Fibroblast of pulmonary artery (primary cell): Measurements from ENCODE around the gene NR2F1-AS1.
A peak's percentile ranks its signal among the peaks of the same experiment; 100 is the strongest.
"Not testable (repeated sequence)": the region's sequence is repeated elsewhere in the genome, so short reads cannot be mapped to it uniquely, and the experiment has no call there.

Source experiments
- DNase-seq: peaks from one replicate; pipeline ENCODE4 v3.0.0-alpha.2; 2010; ENCODE audit warnings: low read depth
- H3K4me3 ChIP-seq: replicated peaks from 2 replicates; pipeline ENCODE4 v1.5.1; 2011; ENCODE audit warnings: low read depth, mild to moderate bottlenecking, control low read depth, low read length, moderate library complexity
- TF ChIP-seq, protein P1 (sequence below): IDR thresholded peaks from 2 replicates; pipeline ENCODE4 v1.5.1; 2011; ENCODE audit warnings: mild to moderate bottlenecking, control low read depth, low read length, inconsistent platforms; ENCODE audit errors: missing control alignments

The NR2F1-AS1 gene

DNA sequence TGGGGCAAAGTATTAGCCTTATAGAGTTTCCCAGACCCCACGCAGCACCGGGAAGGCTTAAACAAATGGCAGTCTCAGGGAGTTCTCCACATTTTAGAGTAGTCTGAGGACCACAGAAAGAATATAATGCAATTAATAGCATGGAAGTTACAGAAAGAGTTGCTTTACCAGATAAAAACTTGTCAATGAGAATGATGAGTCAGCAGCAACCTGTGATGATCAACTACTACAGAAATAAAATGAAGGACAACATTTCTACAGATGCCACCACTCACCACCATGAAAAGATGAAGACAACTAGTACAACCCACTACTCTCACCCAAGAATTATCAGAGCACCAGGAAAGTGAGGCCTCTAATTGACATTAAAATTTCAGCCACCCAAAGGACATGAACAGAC, 120.7 kb downstream of the NR2F1-AS1 start:
- TF ChIP-seq, protein P1, sequence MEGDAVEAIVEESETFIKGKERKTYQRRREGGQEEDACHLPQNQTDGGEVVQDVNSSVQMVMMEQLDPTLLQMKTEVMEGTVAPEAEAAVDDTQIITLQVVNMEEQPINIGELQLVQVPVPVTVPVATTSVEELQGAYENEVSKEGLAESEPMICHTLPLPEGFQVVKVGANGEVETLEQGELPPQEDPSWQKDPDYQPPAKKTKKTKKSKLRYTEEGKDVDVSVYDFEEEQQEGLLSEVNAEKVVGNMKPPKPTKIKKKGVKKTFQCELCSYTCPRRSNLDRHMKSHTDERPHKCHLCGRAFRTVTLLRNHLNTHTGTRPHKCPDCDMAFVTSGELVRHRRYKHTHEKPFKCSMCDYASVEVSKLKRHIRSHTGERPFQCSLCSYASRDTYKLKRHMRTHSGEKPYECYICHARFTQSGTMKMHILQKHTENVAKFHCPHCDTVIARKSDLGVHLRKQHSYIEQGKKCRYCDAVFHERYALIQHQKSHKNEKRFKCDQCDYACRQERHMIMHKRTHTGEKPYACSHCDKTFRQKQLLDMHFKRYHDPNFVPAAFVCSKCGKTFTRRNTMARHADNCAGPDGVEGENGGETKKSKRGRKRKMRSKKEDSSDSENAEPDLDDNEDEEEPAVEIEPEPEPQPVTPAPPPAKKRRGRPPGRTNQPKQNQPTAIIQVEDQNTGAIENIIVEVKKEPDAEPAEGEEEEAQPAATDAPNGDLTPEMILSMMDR = no peak
- no peak for DNase-seq

GRCh38 chr5:93456796-93457195, 124.2 kb downstream of the NR2F1-AS1 start:
- DNase-seq, H3K4me3 ChIP-seq: not testable (repeated sequence)

More for the DNA sequence above, 120.7 kb downstream of the NR2F1-AS1 start:
- H3K4me3 ChIP-seq = no peak overlapping the region

GRCh38 chr5:93454896-93455295, 126.1 kb downstream of the NR2F1-AS1 start:
- no peak for DNase-seq
- no peak overlapping the region for H3K4me3 ChIP-seq
- TF ChIP-seq, protein P1 = no peak

DNA sequence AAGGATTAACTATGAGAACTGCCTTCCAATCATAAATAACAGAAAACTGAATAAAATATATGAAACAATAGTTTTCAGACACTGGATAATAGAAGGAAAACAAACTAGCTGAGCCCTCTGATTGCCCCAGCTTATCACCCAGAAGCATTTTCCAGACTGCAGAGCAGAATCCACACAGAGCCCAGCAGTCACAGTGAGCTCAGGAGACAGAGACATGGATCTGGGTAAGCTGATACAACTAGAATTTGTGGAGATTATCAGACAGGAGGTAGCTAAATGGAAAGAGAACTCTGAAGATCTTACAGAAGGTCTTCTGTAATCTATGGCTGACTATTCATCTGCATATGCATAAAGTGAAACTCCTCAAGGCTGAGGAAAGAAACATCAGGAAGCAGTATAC, 128.8 kb downstream of the NR2F1-AS1 start:
- peak overlapping the region; percentile 11 for H3K4me3 ChIP-seq
- no peak for DNase-seq
- TF ChIP-seq, protein P1 = no peak

- TF ChIP-seq, protein P1 = no peak
- DNase-seq = no peak
Measured at GRCh38 chr5:93438124-93438523, 142.9 kb downstream of the NR2F1-AS1 start.

DNA sequence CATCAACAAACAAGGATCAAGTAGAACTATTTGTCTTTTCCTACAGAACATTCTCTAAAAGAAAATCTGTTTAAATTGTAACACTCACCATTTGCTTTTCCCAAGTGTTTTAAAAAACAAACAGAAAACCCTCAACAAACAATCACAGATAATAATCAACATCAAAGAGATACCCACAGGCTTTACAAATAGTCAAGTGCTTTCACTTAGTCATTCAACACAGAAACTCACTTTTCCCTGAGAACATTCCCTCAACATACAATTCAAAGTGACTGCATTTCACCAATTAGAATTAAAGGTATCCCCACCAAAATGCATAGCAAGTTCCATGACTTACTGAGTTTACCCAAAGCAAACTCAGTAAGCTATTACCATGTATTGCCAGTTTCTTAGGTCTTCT, 144.9 kb downstream of the NR2F1-AS1 start:
- TF ChIP-seq, protein P1 = no peak
- DNase-seq = no peak
- H3K4me3 ChIP-seq = no peak overlapping the region

More at GRCh38 chr5:93438124-93438523, 142.9 kb downstream of the NR2F1-AS1 start:
- H3K4me3 ChIP-seq = no peak overlapping the region

GRCh38 chr5:93433422-93433821, 147.6 kb downstream of the NR2F1-AS1 start:
- DNase-seq = peak; percentile 96
- H3K4me3 ChIP-seq = no peak overlapping the region
- TF ChIP-seq, protein P1 = no peak
